ENCODE results near the gene YIPF1.
"Not testable (repeated sequence)": the region's sequence is repeated elsewhere in the genome, so short reads cannot be mapped to it uniquely, and the experiment has no call there.

The YIPF1 gene

GRCh38 chr1:53894644-53895043 is 5.0 kb upstream of the YIPF1 start:
- DNase-seq (ENCODE audit: low read depth, low spot score), result no peak

- DNase-seq (ENCODE audit: low read depth, low spot score), result no peak
Measured at GRCh38 chr1:53893999-53894636, 4.5 kb upstream of the YIPF1 start, which contains the start of gene DIO1. TSS of gene DIO1 (plus strand) at chr1:53894187. CDS start at chr1:53894211, 24 bp downstream.

GRCh38 chr1:53892911-53893310 is 3.3 kb upstream of the YIPF1 start:
- DNase-seq (ENCODE audit: low read depth, low spot score), result no peak

- no peak for DNase-seq (ENCODE audit: low read depth, low spot score)
Measured at GRCh38 chr1:53891678-53892077, 2.1 kb upstream of the YIPF1 start.

GRCh38 chr1:53891018-53891417 is 1.4 kb upstream of the YIPF1 start:
- no peak for DNase-seq (ENCODE audit: low read depth, low spot score)

GRCh38 chr1:53890522-53890941 is 935 bp upstream of the YIPF1 start:
- no peak for DNase-seq (ENCODE audit: low read depth, low spot score)

- no peak for DNase-seq (ENCODE audit: low read depth, low spot score)
Measured at GRCh38 chr1:53888681-53889080, 916 bp downstream of the YIPF1 start.

GRCh38 chr1:53883600-53883999 is 6.0 kb downstream of the YIPF1 start:
- not testable (repeated sequence) for DNase-seq (ENCODE audit: low read depth, low spot score)

GRCh38 chr1:53881853-53882252 is 7.7 kb downstream of the YIPF1 start:
- not testable (repeated sequence) for DNase-seq (ENCODE audit: low read depth, low spot score)

- no peak for DNase-seq (ENCODE audit: low read depth, low spot score)
Measured at GRCh38 chr1:53878492-53879105, 11.0 kb downstream of the YIPF1 start.

- not testable (repeated sequence) for DNase-seq (ENCODE audit: low read depth, low spot score)
Measured at GRCh38 chr1:53875150-53875549, 14.4 kb downstream of the YIPF1 start.

GRCh38 chr1:53871773-53872484 is 17.7 kb downstream of the YIPF1 start:
- no peak for DNase-seq (ENCODE audit: low read depth, low spot score)

GRCh38 chr1:53871221-53871620 is 18.4 kb downstream of the YIPF1 start:
- no peak for DNase-seq (ENCODE audit: low read depth, low spot score)

GRCh38 chr1:53869454-53870117 is 20.0 kb downstream of the YIPF1 start:
- no peak for DNase-seq (ENCODE audit: low read depth, low spot score)

- no peak for DNase-seq (ENCODE audit: low read depth, low spot score)
Measured at GRCh38 chr1:53868565-53868964, 21.0 kb downstream of the YIPF1 start.

- no peak for DNase-seq (ENCODE audit: low read depth, low spot score)
Measured at GRCh38 chr1:53862507-53862906, 27.1 kb downstream of the YIPF1 start.

GRCh38 chr1:53860967-53861411 is 28.6 kb downstream of the YIPF1 start:
- DNase-seq (ENCODE audit: low read depth, low spot score), result no peak

GRCh38 chr1:53851571-53852285 is 37.9 kb downstream of the YIPF1 start:
- DNase-seq (ENCODE audit: low read depth, low spot score), result no peak

- DNase-seq (ENCODE audit: low read depth, low spot score), result no peak
Measured at GRCh38 chr1:53850082-53850673, 39.4 kb downstream of the YIPF1 start.

- no peak for DNase-seq (ENCODE audit: low read depth, low spot score)
Measured at GRCh38 chr1:53847980-53848379, 41.6 kb downstream of the YIPF1 start.

- DNase-seq (ENCODE audit: low read depth, low spot score), result no peak
Measured at GRCh38 chr1:53842347-53842746, 47.2 kb downstream of the YIPF1 start.
